ENCODE data around the gene RSPH3. TPM values are rescaled to one million over a fixed set of nuclear protein-coding genes. Genes with fewer than 3 reads are reported as not detected.
"Not testable (repeated sequence)": the region's sequence is repeated elsewhere in the genome, so short reads cannot be mapped to it uniquely, and the experiment has no call there.

Gene RSPH3
- total RNA-seq, 2 experiments from 2014 or later: 4.2 TPM

DNA sequence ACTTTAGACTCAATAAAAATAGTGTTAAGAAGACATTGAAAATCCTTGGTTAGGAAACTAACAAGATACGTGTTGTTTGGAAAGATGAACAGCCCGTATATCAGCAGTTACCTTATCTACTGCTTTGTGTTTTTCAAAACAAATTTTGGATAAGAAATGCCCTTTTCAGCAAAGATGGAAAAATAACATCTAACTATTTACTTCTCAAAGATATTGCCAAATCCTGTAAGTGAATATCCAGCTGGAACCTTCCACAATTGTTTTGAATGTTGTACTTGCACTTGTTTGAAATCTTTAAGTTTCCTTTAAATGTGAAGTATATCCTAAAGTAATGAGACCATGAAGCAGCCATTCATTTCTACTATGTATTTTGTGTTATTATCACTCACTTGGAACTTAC is 30.2 kb upstream of the RSPH3 start:
- POLR2A ChIA-PET: interaction anchor here (1.7 kb wide), 1 partner anchor 9 kb away, joined by 6 read pairs; no protein-coding TSS in a partner anchor
- H3K4me1 Mint-ChIP-seq (ENCODE audit: low read depth): peaks cover 10% of the 10 kb centered on the region
- no peak overlapping the region for H3K4me3 Mint-ChIP-seq
- intact Hi-C loops (cut with micrococcal nuclease): no loop called here
- TF ChIP-seq, protein P1, sequence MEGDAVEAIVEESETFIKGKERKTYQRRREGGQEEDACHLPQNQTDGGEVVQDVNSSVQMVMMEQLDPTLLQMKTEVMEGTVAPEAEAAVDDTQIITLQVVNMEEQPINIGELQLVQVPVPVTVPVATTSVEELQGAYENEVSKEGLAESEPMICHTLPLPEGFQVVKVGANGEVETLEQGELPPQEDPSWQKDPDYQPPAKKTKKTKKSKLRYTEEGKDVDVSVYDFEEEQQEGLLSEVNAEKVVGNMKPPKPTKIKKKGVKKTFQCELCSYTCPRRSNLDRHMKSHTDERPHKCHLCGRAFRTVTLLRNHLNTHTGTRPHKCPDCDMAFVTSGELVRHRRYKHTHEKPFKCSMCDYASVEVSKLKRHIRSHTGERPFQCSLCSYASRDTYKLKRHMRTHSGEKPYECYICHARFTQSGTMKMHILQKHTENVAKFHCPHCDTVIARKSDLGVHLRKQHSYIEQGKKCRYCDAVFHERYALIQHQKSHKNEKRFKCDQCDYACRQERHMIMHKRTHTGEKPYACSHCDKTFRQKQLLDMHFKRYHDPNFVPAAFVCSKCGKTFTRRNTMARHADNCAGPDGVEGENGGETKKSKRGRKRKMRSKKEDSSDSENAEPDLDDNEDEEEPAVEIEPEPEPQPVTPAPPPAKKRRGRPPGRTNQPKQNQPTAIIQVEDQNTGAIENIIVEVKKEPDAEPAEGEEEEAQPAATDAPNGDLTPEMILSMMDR (IDR thresholded peaks at IDR 0.05): no peak
- no peak overlapping the region for H3K27ac Mint-ChIP-seq
- DNase-seq: no peak
- ATAC-seq: no peak
- CTCF ChIA-PET: interaction anchor here (0.7 to 1.4 kb wide), 8 partner anchors 10 to 105 kb away, joined by 3 read pairs; no protein-coding TSS in a partner anchor
- peaks cover 14% of the 10 kb centered on the region for H3K9me3 Mint-ChIP-seq
- peaks cover 20% of the 10 kb centered on the region for H3K36me3 Mint-ChIP-seq (ENCODE audit: low read depth)
- H3K27me3 Mint-ChIP-seq: no peaks in the 10 kb centered on the region

DNA sequence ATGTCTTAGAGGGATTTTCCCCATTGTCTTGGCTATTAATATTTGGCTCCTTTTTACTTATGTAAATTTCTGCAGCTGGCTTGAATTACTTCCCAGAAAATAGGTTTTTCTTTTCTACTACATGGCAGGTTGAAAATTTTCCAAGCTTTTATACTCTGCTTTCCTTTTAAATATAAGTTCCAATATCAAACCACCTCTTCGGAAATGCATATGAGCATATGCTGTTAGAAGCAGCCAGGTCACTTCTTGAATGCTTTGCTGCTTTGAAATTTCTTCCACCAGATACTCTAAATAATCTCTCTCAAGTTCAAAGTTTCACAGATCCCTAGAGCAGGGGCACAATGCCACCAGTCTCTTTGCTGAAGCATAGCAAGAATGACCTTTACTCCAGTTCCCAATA is 25.2 kb upstream of the RSPH3 start:
- peaks cover 52% of the 10 kb centered on the region for H3K36me3 Mint-ChIP-seq (ENCODE audit: low read depth)
- peaks cover 25% of the 10 kb centered on the region for H3K4me1 Mint-ChIP-seq (ENCODE audit: low read depth)
- ATAC-seq; H3K4me3 Mint-ChIP-seq; DNase-seq; intact Hi-C loops (cut with micrococcal nuclease); H3K27me3 Mint-ChIP-seq: not testable (repeated sequence)
- peaks cover 46% of the 10 kb centered on the region for H3K9me3 Mint-ChIP-seq
- H3K27ac Mint-ChIP-seq: peak overlapping the region; percentile 26
- ChIA-PET CTCF (interaction anchor here (1.2 to 1.5 kb wide), 5 partner anchors 8 to 85 kb away, joined by 3 to 4 read pairs (median 4); no protein-coding TSS in a partner anchor), POLR2A (interaction anchor here (12.5 kb wide), 1 partner anchor 12 kb away, joined by 196 read pairs; no protein-coding TSS in a partner anchor)

DNA sequence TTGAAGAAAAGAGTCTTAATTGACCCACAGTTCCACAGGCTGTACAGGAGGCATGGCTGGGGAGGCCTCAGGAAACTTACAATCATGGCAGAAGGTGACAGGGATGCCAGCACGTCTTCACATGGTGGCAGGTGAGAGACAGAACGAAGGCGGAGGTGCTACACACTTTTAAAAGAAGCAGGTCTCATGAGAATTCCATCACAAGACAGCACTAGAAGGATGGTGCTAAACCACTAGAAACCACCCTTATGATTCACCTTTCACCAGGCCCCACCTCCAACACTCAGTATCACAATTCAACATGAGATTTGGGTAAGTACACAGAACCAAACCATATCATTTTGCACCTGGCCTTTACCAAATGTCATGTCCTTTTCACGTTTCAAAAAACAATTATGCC is 23.9 kb upstream of the RSPH3 start:
- no peak overlapping the region for H3K4me3 Mint-ChIP-seq
- ATAC-seq (peak; percentile 97), DNase-seq (peak; percentile 76)
- H3K36me3 Mint-ChIP-seq (ENCODE audit: low read depth): peaks cover 52% of the 10 kb centered on the region
- TF ChIP-seq, protein P1 (IDR thresholded peaks at IDR 0.05): no peak
- intact Hi-C loops (cut with micrococcal nuclease): no loop called here
- ChIA-PET CTCF (interaction anchor here (1.4 to 2.4 kb wide), 2 partner anchors 80 to 111 kb away, joined by 3 to 11 read pairs; no protein-coding TSS in a partner anchor), POLR2A (interaction anchor here (12.5 kb wide), 1 partner anchor 13 kb away, joined by 196 read pairs; no protein-coding TSS in a partner anchor)
- H3K4me1 Mint-ChIP-seq (ENCODE audit: low read depth): peaks cover 37% of the 10 kb centered on the region
- no peaks in the 10 kb centered on the region for H3K27me3 Mint-ChIP-seq
- H3K27ac Mint-ChIP-seq: peak overlapping the region; percentile 93
- H3K9me3 Mint-ChIP-seq: peaks cover 46% of the 10 kb centered on the region

DNA sequence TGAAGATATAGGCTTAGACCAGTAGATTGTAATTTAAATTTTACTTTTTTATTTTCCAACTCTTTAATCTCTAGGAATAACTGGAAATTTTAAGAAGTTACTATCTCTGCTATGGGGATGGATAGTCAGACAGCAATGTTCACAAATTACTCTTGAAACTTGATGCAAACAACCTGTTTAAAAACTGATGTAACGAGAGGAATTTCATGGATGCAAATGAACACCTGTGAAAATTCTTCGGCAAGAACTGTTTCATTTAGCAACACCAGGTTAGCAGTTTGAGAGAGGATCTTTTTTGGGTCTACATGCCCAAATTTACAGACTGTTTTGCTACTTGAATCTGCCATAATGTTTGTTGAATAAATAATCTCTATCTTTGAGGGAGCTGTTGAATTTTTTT is 20.0 kb upstream of the RSPH3 start:
- ChIA-PET POLR2A (interaction anchor here (2.0 to 12.5 kb wide), 3 partner anchors 17 to 43 kb away, joined by 7 to 196 read pairs (median 13); partner anchors contain the start of gene RSPH3), CTCF (interaction anchor here (1.1 to 18.7 kb wide), 4 partner anchors 10 to 87 kb away, joined by 3 to 506 read pairs (median 5); no protein-coding TSS in a partner anchor)
- Mint-ChIP-seq H3K27ac (no peak overlapping the region), H3K4me3 (no peak overlapping the region), H3K9me3 (peaks cover 34% of the 10 kb centered on the region), H3K4me1 (ENCODE audit: low read depth) (peaks cover 63% of the 10 kb centered on the region), H3K36me3 (ENCODE audit: low read depth) (peaks cover 47% of the 10 kb centered on the region), H3K27me3 (no peaks in the 10 kb centered on the region)
- ATAC-seq: no peak
- TF ChIP-seq, protein P1 (IDR thresholded peaks at IDR 0.05): no peak
- DNase-seq: no peak
- intact Hi-C loops (cut with micrococcal nuclease): no loop called here

DNA sequence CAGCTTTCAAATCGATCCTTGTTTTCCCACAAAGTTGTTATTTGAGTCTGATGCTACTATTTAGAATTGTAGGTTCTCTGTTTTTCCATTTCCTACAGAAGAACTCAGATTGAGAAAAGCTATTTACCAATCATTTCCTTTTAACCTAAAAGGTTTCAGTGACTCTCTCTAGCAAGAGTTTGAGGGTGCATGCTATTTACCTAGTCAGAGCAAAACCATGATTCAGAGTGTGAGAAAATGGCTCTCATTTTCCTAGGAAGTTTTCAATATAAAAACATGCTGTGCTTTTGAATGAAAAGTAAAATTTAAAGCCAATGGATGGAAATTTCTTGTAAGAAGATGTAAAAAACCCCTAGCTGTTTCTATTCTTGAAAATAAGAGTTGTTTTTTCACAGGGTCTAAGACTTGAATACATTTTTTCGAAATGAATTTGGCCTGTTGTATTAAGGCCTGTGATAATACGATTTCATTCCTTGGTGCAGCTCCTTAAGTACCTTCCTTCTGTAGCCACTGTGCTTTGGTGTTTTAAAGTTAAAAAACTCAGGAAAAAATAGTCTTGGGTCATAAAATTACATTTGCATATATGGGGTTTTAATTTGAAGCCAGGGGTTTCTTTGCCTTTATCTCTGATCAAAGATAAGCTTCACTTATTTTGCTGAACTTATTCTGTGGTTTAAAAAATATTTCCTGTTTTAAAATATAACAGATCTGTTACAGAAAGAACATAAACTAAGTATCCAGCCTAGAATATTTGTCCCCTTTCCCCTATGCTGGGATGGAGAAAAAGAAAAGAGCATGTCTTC is 18.0 kb upstream of the RSPH3 start:
- POLR2A ChIA-PET: interaction anchor here (0.7 to 12.5 kb wide), 13 partner anchors 9 to 89 kb away, joined by 3 to 196 read pairs (median 8); partner anchors contain the start of genes RSPH3 and TAGAP
- H3K4me1 Mint-ChIP-seq (ENCODE audit: low read depth): peaks cover 68% of the 10 kb centered on the region
- intact Hi-C loops (cut with micrococcal nuclease): loop anchor here (2.0 kb wide), 2 partner anchors 21 to 89 kb away; no protein-coding TSS in a partner anchor

More for the DNA sequence above, 18.0 kb upstream of the RSPH3 start:
- Mint-ChIP-seq H3K9me3 (peaks cover 16% of the 10 kb centered on the region), H3K27me3 (no peaks in the 10 kb centered on the region), H3K27ac (peak overlapping the region; percentile 96), H3K4me3 (peak overlapping the region; percentile 14), H3K36me3 (ENCODE audit: low read depth) (peaks cover 28% of the 10 kb centered on the region)
- DNase-seq (no peak), ATAC-seq (peak; percentile 85)
- TF ChIP-seq, protein P1 (IDR thresholded peaks at IDR 0.05): no peak
- CTCF ChIA-PET: interaction anchor here (0.7 to 18.7 kb wide), 16 partner anchors 7 to 138 kb away, joined by 3 to 506 read pairs (median 7); partner anchors contain the start of genes RSPH3 and TAGAP

Data from activated CD8-positive, alpha-beta T cell treated with anti-CD3 and anti-CD28 coated beads for 36 hours (primary cell).